SU-DHL-6 (cell line): ENCODE data around the gene ARL15.

Experiments
- EZH2phosphoT487 ChIP-seq: fragments of 200-600 bp; sonication (generic), shearing (Covaris generic); conservative IDR thresholded peaks from 2 replicates; pipeline ENCODE4 v1.6.1; 2018; ENCODE audit warnings: mild to moderate bottlenecking, antibody characterized with exemption, low read length, moderate library complexity, mixed read lengths
- TF ChIP-seq, protein P1 (sequence below): fragments of 200-600 bp; sonication (generic); IDR thresholded peaks from one replicate; pipeline ENCODE4 v1.5.1; 2017; ENCODE audit warnings: antibody characterized with exemption, mild to moderate bottlenecking, low read length, moderate library complexity; ENCODE audit not compliant: insufficient read depth, poor library complexity, severe bottlenecking

DNA sequence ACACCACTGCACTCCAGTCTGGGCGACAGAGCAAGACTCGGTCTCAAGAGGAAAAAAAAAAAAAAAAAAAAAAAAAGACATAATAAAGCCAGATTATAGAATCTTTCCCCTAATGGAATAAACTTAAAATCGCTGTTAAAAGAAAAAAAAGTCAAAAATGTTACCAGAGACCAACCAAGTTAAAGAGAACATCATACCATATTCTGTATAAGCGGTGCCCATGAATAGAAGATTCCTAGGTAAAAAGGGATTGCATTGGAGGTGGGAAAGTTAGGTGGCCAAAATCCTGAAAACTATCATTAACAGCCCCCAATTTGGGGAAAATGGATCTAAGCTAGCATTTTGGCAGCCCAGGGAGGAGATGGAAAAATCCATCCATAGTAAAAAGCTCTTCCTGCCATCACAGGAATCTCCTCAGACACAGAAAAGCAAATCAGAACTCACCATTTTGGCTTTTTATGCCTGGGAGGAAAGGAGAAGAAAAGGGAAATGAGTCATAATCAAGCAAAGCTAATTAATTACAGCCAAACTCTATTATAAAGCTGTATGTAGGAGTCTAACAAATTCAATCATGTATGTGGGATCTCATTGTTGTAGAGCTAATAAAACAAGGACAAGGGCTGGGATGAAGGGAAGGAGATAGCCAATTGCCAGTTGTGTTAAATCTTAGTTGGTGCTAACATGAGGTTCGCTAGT lies 363.8 kb downstream of the ARL15 start:
- no peak for TF ChIP-seq EZH2phosphoT487
- TF ChIP-seq, protein P1, sequence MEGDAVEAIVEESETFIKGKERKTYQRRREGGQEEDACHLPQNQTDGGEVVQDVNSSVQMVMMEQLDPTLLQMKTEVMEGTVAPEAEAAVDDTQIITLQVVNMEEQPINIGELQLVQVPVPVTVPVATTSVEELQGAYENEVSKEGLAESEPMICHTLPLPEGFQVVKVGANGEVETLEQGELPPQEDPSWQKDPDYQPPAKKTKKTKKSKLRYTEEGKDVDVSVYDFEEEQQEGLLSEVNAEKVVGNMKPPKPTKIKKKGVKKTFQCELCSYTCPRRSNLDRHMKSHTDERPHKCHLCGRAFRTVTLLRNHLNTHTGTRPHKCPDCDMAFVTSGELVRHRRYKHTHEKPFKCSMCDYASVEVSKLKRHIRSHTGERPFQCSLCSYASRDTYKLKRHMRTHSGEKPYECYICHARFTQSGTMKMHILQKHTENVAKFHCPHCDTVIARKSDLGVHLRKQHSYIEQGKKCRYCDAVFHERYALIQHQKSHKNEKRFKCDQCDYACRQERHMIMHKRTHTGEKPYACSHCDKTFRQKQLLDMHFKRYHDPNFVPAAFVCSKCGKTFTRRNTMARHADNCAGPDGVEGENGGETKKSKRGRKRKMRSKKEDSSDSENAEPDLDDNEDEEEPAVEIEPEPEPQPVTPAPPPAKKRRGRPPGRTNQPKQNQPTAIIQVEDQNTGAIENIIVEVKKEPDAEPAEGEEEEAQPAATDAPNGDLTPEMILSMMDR, result no peak
